Measurements from ENCODE around the gene POGLUT2.
"Not testable (repeated sequence)": the region's sequence is repeated elsewhere in the genome, so short reads cannot be mapped to it uniquely, and the experiment has no call there.

Gene POGLUT2

DNA sequence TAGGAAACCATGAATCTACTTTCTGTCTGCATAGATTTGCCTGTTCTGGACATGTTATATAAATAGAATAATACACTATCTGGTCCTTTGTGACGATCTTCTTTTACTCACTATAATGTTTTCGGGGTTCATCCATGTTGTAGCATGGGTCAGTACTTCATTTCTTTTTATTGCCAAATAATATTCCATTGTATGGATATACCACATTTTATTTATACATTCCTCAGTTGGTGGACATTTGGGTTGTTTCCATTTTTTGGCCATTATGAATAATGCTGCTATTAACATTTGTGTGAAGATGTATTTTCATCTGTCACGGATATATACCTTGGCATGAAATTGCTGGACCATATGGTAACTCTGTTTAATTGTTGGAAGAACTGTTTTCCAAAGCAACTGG is 6.9 kb upstream of the POGLUT2 start:
- no peak for DNase-seq

DNA sequence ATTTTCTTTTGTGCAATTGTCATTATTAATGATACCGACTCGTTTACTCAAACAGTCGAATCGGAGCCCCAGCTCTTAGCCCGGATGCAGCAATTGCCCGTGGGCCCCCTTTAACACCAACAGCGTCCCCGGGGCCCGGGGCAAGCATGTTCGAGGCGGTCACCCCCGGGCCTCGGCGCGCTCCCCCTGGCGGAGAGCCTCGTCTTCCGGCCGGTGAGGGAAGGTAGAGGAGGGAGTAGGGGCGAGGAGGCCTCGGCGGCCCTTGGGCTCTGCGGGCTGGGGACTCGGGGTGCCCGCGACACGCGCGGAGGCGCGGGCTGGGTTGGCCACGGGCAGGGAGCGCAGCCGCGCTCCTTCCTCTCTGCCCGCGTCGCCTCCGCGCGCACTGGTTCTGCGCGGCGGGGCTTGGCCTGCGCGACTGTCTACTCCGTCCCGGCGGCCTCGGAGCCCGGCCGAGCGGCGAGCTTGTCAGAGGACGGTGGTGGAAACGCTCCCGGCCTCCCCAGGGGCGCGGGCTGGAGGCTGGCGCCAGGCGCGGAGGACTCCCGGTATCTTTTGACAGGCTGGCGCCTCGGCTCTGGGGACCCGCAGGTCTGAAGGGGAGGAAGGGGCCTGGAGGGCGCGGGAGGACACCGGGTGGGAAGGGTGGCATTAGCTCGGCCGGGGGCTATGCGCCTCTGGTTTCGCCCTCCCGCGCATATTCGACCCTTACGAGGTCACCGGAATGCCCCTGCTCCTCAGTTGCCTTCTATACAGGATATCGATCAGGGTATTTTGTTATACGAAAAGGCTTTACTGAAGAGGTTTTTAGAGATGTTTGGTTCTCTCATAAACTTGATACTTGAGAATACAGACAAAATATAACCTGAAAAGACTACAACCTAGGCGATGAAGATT is 1.6 kb upstream of the POGLUT2 start:
- peak; percentile 88 for DNase-seq

DNA sequence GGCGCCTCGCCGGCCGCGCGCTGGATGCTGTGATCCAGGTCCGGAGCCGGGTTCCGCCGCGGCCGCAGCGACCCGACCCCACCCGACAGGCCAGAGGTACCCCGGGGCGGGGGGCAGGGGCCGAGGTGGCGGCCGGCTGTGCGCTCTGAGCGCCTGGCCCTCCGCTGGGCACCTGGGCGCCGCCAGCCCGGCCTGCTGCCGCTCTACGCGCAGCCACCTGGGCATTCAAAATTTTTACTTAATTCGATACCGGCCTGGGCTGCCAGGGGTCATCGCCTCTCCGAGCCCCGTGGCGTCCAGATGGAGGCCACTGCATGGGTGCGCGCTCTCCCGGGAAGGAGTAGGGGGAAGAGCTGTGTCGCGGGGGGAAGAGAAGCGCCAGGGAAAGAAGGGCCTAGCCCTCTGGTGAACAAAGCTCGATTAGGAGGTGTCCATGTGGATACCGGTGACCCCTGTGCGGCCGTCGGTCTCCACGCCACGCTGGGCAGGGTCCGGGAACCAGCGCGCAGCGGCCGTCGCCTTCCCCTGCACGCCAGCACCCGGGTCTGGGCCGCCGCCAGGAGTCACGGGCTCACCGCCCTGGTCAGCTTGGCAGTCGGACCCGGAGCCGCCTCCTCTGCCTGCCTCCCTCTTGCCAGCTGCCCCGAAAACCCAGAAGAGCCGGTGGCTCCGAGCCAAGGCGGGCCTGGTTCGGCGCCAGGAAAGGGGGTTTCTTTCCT is 809 bp upstream of the POGLUT2 start:
- peak; percentile 66 for DNase-seq

DNA sequence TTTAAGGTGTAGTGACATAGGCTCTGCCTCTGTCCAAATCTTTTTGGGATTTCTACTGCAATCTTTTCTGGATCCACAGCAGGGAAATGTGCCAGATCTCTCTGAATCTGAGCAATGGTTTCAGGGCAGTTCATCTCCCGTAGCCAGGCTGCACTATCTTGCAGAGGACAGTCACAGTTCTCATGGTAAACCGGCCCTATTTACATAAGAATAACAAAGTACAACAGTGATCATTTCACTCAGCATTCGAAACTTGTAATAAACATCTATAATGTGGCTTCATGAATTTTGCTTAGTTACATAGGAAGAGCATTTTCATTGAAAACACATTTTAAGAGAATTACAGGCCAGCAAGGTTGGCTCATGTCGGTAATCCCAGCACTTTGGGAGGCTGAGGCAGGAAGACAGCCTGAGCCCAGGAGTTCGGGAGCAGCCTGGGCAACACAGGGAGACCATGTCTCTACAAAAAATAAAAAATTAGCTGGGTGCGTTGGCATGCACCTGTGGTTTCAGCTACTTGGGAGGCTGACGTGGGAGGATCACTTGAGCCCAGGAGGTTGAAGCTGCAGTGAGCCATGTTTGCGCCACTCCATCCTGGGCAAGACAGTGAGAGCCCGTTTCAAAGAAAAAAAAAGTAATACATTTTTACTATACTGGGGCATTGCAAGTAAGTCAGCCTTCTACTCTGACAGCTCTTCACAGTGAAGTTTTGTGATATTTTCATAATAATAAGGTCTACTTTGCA is 5.0 kb downstream of the POGLUT2 start:
- no peak for DNase-seq

DNA sequence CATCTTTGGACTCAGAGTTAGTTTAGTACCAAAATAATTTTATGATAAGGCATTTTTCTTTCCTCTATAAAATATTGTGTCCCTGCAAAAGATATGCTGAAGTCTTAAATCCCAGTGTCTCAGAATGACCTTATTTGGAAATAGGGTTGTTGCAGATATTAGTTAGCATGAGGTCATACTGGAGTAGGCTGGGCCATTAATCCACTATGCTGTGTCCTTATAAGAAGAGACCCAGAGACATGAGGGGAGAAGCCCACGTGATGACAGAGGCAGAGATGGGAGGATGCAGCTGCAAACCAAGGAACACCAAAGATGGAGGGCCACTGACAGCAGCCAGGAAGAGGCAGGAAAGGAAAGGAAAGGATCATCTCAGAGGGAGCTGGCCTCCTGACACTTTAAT is 6.4 kb downstream of the POGLUT2 start:
- no peak for DNase-seq

DNA sequence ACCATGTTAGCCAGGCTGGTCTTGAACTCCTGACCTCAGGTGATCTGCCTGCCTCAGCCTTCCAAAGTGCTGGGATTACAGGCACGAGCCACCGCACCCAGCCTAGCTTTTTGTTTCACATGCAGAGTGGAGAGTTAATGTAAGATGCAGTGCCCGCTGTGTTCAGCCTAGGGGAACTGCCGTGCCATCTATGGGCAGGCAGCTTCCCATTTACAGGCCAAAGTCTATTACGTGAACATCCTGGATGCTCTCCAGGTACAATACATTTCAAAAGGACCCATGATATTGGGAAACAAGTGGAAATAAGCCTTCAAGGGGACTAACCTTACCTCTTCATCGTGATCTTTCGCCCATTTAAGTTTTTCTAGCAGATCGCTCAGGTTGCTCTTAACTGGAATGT is 10.1 kb downstream of the POGLUT2 start:
- no peak for DNase-seq

DNA sequence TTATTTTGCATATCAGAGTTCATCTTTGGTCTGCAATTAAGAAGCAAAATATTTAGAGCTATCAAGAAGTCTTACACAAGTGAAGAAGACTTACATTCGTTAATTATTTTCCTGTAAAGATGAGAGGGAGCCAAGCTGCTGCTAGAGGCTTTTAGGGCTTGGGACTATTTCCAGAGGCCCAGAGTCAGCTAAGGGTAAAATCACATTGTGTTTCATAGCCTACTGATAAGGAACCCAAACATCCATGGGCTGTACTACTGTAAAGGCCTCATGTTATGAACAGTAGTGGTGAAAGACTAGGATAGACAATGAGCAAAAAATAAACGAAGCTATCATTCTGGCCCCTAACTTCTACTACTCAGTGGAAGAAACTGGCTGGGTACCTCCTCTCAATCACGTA is 14.3 kb downstream of the POGLUT2 start:
- DNase-seq, result no peak

DNA sequence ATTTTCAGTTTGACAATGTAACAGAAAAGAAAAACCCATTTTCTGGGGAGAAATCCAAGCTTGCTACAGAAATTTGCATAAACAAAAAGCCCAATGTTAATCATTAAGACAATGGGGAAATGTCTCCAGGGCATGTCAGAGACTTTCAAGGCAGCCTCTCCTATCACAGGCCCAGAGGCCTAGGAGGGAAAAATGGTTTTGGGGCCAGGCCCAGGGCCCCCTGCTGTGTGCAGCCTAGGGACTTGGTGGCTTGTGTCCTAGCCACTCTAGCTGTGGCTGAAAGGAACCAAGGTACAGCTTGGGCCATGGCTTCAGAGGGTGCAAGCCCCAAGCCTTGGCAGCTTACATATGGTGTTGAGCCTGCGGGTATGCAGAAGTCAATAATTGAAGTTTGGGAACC is 17.2 kb downstream of the POGLUT2 start:
- DNase-seq, result no peak

DNA sequence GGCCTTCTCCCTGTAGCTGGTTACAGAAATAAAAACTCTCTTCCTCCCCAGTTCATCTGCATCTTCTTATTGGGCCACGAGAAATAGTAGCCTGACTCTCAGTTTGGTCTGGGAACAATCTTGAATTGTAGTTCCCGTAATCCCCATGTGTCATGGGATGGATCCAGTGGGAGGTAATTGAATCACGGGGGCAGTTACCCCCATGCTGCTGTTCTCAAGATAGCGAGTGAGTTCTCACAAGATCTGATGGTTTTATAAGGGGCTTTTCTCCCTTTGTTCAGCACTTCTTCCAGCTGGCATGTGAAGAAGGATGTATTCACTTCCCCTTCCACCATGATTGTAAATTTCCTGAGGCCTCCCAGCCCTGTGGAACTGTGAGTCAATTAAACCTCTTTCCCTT is 18.1 kb downstream of the POGLUT2 start:
- DNase-seq, result not testable (repeated sequence)

DNA sequence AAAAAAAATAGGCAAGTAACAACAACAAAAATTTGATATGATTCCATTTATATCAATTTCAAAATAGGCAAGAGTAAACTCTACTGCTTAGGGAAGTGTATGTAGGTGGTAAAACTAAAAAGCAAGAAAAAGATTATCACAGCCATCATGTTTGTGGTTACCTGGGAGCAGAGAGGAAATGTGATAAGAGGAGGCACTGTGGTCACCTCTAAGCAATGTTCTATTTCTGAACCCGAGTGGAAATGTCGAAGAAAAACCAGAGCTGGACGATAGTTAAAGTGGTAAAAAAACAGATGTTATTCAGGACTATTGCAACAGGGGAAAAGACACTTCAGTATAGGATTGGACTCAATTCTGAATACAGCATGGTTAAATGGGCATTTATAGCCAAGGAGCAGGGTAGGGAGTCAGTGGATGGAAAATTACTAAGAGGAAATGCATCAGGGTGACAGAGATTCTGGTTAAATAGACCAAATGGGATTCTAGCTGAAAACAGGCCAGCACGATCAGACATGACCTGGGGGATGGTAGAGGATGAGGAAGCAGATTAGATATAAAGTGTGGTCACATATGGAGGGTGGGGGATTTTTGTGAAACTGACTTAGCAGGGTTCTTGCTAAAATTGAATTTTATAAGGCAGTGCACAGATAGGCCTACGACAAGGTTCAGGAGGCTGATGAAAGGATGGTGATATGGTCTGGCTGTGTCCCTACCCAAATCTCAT is 19.2 kb downstream of the POGLUT2 start:
- DNase-seq, result no peak

DNA sequence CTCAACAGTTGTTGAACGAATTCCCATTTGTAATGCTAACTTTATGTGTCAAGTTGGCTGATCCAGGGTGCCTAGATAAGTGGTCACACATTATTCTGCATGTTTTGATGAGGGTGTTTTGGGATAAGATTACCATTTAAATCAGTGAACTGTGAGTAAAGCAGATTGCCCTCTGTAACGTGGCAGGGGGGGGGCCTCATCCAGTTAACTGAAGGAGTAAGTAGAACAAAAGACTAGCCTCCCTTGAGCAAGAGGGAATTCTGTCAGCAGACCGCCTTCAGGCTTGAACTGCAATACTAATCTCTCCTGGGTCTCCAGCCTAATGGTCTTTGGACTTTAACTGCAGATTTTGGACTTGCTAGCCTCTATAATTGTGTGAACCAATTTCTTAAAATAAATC is 21.0 kb downstream of the POGLUT2 start:
- no peak for DNase-seq

DNA sequence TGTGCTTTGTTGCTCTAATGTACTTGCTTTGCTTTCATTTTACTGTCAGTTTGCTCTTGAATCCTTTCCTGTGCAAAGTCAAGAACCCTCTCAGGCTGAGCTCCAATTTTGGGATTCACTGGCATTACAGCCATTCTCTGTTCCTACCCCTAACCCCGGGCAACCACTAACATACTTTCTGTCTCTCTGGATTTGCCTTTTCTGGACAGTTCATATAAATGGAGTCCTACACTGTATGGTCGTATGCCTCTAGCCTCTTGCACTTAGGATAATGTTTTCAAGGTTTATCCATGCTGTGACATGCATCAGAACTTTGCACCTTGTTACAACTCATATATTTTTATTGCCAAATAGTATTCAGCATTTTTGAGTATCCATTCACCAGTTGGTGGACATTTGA is 22.5 kb downstream of the POGLUT2 start:
- no peak for DNase-seq

DNA sequence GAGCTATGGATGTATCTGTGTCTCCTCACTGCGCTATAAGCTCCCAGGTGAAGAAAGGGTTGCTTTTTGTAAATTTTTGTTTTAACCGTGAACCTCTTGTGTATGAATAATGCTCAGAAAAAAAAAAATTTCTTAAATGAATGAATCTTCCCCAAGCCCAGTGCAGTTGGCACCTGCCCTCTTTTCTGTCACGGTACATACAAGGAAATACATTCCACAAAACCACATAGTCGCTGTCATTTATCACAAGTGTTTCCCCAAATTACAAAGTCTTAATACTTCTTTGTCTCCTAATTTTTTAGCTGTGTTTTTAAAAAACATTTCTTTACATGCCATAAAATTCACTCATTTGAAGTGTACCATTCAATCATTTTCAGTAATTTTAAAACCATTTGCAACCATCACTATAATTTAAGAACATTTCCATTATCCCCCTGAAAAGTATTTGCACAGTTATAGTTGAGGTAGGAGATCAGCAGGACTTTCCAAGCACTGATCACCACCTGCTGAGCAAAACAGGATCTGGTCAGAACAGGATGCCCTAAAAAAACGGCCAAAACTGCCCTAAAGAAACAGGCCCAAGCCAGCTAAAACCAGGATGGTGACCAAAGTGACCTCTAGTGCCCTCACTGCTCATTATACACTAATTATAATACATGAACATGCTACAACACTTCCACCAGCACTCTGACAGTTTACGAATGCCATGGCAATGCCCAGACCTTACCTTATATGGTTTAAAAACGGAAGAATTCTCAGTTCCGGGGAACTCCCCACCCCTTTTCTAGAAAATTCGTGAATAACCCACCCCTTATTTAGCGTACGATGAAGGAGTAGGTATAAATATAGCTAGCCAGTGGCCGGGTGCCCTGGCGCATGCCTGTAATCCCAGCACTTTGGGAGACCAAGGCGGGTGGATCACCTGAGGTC is 23.9 kb downstream of the POGLUT2 start:
- no peak for DNase-seq

DNA sequence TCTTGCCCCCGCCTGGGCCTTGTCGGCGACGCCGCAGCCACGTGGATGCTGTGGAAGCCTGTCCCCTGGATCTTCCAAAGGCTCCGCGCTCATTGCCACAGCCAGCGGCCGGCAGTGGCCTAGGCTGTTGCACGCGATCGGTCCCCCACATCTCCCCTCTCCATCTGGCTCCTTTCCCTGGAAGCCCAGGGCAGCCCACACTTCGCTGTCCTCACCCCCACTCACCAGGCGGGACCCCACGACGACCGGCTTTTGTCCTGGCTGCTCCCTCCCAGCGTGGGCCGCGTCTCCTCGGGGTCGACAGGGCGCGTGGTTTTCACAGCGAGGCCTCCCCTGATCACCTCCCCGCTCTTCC is 24.6 kb downstream of the POGLUT2 start:
- DNase-seq, result peak; percentile 36

DNA sequence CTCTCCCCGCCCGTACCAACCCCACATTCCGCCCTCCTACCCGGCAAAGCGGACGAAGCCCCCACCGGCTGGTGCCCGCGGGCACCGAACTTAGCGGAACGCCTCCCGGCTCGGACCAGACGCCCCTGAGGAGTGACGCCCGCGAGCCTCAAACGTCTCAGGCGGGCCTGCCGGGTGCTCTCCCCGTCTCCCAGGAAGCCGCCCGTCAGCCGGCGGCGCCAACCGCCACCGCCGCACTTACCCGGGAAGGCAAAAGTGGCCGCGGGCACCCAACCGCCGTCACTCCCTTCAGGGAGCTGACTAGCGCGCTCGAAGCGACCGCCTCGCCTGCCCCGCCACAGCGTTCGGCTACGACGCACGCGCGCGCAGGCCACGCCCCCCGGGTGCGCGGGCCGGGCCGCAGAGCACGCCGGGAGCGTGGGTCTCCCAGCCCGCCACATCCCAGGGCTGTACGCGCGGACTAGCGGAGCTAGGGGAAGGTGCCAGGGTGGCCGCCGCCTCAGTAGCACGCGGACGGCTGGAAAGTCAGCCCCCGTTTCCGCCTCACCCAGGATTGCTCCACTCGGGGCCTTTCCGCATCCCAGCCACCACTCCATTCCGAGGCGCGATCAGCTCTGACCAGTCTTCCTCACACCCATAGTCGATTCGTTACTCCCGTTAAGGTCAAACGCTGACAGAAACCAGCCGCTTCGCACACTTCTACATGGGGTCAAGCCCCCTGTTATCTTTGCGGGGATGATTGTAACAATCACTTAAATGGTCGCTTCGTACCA is 25.1 kb downstream of the POGLUT2 start, which contains the start of gene TEX30:
Gene TEX30 (minus strand): TSS at position 346 of the 773 bp plus-strand sequence. CDS start 3,760 bp downstream, outside the sequence.
- DNase-seq, result peak; percentile 92

DNA sequence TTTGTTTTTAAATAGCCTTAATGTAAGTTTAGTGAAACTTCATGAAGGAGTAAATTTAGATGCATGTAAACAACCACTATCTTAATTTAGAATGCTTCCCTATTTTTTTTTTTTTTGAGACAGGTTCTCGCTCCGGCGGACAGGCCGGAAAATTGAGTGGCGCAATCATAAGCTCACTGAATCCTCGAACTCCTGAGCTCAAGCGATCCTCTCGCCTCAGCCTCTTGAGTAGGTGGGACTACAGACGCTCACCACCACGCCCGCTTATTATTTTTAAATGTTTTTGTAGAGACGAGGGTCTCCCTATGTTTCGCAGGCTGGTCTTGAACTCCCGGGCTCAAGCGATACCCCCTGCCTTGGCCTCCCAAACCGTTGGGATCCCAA is 26.7 kb downstream of the POGLUT2 start:
- DNase-seq, result no peak

DNA sequence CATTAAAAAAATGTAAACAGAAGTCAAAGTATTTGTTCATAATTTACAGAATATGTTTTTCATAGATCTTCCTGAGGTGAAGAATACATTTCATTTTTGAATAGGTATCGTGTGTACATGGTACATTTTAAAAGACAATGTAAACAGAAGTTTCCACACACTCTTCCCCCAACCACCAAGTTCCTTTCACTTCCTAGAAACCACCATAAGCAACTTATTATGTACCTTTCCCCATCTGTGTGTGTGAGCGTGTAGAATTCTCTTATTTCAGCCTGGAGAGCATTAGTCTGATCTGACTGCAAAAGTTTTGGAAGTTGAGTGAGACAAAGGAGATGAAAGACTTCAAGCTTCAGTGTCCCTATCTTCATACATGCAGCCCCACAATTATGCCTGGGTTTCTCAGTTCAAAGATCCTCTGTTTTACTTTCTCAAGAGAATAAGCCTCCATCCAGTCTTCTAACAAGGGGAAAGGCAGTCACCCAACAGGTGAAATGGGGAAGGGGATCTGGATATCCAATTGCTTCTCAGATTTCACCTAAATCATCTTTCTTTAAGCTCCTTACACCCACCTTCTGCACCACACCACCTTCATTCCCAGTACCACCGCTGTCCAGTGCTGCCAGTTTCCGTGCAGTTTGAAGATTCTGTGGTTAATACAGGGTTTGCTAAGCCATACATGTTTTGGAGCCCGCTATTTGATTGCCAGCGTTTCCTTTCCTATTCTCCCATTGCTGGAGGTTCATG is 27.3 kb downstream of the POGLUT2 start:
- no peak for DNase-seq

DNA sequence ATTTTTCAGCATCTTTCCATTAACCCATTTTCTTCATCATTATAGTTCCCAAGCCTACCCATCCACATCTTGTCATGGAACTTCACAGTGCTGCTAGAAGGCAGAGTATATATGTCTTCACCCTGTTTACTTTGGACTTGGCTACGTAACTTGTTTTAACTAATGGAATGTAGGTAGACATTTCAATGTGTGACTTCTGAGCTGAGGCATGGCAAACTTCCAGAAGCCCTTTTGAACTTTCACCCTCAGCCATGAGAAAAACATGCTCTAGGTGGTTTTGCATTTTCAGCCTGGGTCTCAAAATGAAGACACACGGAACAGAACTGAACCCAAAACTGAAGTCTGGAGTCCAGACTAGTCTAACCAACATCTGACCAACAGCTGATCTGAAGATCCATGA is 28.3 kb downstream of the POGLUT2 start:
- no peak for DNase-seq

DNA sequence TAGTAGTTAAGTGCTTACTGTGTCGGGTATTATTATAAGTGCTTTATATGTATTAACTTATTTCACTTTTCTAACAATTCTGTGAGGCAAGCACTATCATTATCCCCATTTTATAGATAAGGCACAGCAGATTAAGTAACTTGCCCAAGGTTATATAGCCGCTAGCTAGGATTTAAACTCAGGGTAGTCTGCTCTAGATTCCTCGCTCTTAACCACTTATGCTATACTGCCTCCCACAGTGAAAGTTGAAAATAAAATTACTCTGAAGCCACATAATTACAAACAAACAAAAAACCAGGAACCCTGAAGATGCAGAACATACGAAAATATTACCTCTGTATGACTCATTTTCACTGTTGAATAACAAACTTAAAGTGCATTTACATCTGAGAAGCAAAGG is 29.1 kb downstream of the POGLUT2 start:
- no peak for DNase-seq

DNA sequence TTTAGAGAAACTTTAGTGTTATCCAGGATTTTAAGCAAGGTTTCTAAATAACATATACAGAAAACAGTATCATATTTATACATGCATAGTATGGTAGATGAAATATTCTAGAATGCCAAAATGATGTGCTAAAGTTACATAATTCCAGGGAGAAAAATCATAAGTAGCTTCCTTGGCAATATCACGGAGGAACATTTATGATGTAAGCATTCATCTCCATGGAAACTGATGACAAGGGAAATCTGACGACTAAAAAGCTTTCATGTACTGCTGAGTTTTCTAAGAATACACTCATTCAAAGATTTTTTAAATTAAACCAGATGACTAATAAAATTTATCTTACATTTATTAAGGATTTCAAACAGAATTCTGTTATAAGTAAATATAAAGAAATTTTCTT is 29.9 kb downstream of the POGLUT2 start:
- DNase-seq, result no peak
